HEK293 (cell line): ENCODE measurements around the gene NACA2.

Source experiments
- CTCF ChIP-seq: fragments of 450-650 bp; formaldehyde crosslinking; IDR thresholded peaks from 2 replicates; pipeline ENCODE4 v1.5.1; 2016; ENCODE audit warnings: missing biosample characterization, missing genetic modification characterization
- MZF1 ChIP-seq: fragments of 450-650 bp; formaldehyde crosslinking; IDR thresholded peaks from 2 replicates; pipeline ENCODE4 v1.5.1; 2017; ENCODE audit warnings: missing biosample characterization, missing genetic modification characterization, borderline replicate concordance
- REST ChIP-seq: fragments of 450-650 bp; formaldehyde crosslinking; IDR thresholded peaks from 2 replicates; pipeline ENCODE4 v1.5.1; 2016; ENCODE audit warnings: missing biosample characterization, missing genetic modification characterization
- YY2 ChIP-seq: fragments of 450-650 bp; formaldehyde crosslinking; IDR thresholded peaks from 2 replicates; pipeline ENCODE4 v1.5.1; 2016; ENCODE audit warnings: missing biosample characterization, missing genetic modification characterization
- ZBTB48 ChIP-seq: fragments of 450-650 bp; formaldehyde crosslinking; IDR thresholded peaks from 2 replicates; pipeline ENCODE4 v1.5.1; 2016; ENCODE audit warnings: missing biosample characterization, missing genetic modification characterization
- ZBTB49 ChIP-seq: fragments of 450-650 bp; formaldehyde crosslinking; IDR thresholded peaks from 2 replicates; pipeline ENCODE4 v1.5.1; 2016; ENCODE audit warnings: missing biosample characterization, missing genetic modification characterization, low read depth
- ZEB2 ChIP-seq: fragments of 450-650 bp; formaldehyde crosslinking; IDR thresholded peaks from 2 replicates; pipeline ENCODE4 v1.5.1; 2016; ENCODE audit warnings: missing biosample characterization, missing genetic modification characterization
- ZNF121 ChIP-seq: fragments of 450-650 bp; formaldehyde crosslinking; IDR thresholded peaks from 2 replicates; pipeline ENCODE4 v1.5.1; 2016; ENCODE audit warnings: missing biosample characterization, missing genetic modification characterization
- ZNF302 ChIP-seq: fragments of 450-650 bp; formaldehyde crosslinking; IDR thresholded peaks from 2 replicates; pipeline ENCODE4 v1.5.1; 2016; ENCODE audit warnings: missing biosample characterization, missing genetic modification characterization, low read depth
- ZNF510 ChIP-seq: fragments of 450-650 bp; formaldehyde crosslinking; IDR thresholded peaks from 2 replicates; pipeline ENCODE4 v1.5.1; 2018; ENCODE audit warnings: mild to moderate bottlenecking, missing genetic modification characterization, missing biosample characterization; ENCODE audit not compliant: insufficient replicate concordance
- ZNF514 ChIP-seq: fragments of 450-650 bp; formaldehyde crosslinking; IDR thresholded peaks from 2 replicates; pipeline ENCODE4 v1.5.1; 2016; ENCODE audit warnings: missing biosample characterization, missing genetic modification characterization
- ZNF549 ChIP-seq: fragments of 450-650 bp; IDR thresholded peaks from 2 replicates; pipeline ENCODE4 v1.5.1; 2018; ENCODE audit warnings: missing biosample characterization, missing genetic modification characterization, mild to moderate bottlenecking, inconsistent platforms, moderate library complexity
- ZNF600 ChIP-seq: fragments of 450-650 bp; formaldehyde crosslinking; IDR thresholded peaks from 2 replicates; pipeline ENCODE4 v1.5.1; 2016; ENCODE audit warnings: missing biosample characterization, missing genetic modification characterization

- TF ChIP-seq CTCF (tag by site-specific recombination) (no peak), ZNF510 (tag by site-specific recombination) (no peak), ZBTB49 (tag by site-specific recombination) (no peak), ZBTB48 (no peak), YY2 (tag by site-specific recombination) (no peak), ZNF302 (tag by site-specific recombination) (no peak), ZNF549 (tag by site-specific recombination) (no peak), ZEB2 (tag by site-specific recombination) (no peak), ZNF600 (tag by site-specific recombination) (no peak), ZNF514 (tag by site-specific recombination) (no peak), MZF1 (tag by site-specific recombination) (no peak), REST (tag by site-specific recombination) (no peak), ZNF121 (tag by site-specific recombination) (no peak)
These were observed 8.4 kb downstream of the NACA2 start for GRCh38 chr17:61582593-61582992.
